ENCODE results near the gene PTCH2. TPM values are rescaled to one million over a fixed set of nuclear protein-coding genes. Genes with fewer than 3 reads are reported as not detected.

Gene PTCH2
- total RNA-seq, 4 donors from 2014 or later: 0.27 to 2.5 (median 0.79) TPM

DNA sequence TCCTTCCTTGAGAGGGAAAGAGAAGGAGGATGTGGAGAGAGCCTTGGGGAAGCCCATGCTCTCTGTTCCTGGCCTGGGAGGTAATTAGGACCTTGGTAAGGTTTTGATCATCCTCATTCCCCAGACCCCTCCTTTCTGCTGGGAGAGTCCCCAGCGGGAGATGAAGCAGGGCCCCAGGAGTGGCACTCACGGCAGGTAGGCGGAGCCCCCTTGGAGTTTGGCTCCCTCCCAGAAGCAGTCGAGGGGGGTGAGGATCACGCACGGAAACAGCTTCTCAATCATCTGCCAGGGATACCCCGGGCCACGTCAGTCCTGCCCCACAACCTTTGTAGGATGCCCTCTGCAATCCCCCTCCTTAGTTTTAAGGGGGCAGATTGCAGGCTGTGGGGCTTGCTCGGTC is 11.5 kb downstream of the PTCH2 start:
- DNase-seq: no peak
- H3K4me3 ChIP-seq: no peak overlapping the region
- H3K27ac ChIP-seq: no peak overlapping the region
- no peaks in the 10 kb centered on the region for H3K36me3 ChIP-seq
- no peaks in the 10 kb centered on the region for H3K9me3 ChIP-seq
- TF ChIP-seq, protein P1, sequence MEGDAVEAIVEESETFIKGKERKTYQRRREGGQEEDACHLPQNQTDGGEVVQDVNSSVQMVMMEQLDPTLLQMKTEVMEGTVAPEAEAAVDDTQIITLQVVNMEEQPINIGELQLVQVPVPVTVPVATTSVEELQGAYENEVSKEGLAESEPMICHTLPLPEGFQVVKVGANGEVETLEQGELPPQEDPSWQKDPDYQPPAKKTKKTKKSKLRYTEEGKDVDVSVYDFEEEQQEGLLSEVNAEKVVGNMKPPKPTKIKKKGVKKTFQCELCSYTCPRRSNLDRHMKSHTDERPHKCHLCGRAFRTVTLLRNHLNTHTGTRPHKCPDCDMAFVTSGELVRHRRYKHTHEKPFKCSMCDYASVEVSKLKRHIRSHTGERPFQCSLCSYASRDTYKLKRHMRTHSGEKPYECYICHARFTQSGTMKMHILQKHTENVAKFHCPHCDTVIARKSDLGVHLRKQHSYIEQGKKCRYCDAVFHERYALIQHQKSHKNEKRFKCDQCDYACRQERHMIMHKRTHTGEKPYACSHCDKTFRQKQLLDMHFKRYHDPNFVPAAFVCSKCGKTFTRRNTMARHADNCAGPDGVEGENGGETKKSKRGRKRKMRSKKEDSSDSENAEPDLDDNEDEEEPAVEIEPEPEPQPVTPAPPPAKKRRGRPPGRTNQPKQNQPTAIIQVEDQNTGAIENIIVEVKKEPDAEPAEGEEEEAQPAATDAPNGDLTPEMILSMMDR (IDR thresholded peaks at IDR 0.05): no peak
- no peak for TF ChIP-seq POLR2A (IDR thresholded peaks at IDR 0.05)
- H3K27me3 ChIP-seq: no peaks in the 10 kb centered on the region
- no peaks in the 10 kb centered on the region for H3K4me1 ChIP-seq

GRCh38 chr1:44830900-44831304 is 12.2 kb downstream of the PTCH2 start:
- no peaks in the 10 kb centered on the region for H3K4me1 ChIP-seq
- no peaks in the 10 kb centered on the region for H3K27me3 ChIP-seq
- no peaks in the 10 kb centered on the region for H3K36me3 ChIP-seq
- H3K4me3 ChIP-seq: no peak overlapping the region
- H3K9me3 ChIP-seq: no peaks in the 10 kb centered on the region
- DNase-seq: no peak
- TF ChIP-seq POLR2A (IDR thresholded peaks at IDR 0.05): no peak
- TF ChIP-seq, protein P1 (IDR thresholded peaks at IDR 0.05): no peak
- H3K27ac ChIP-seq: no peak overlapping the region

GRCh38 chr1:44829506-44830384 is 13.3 kb downstream of the PTCH2 start:
- H3K27me3 ChIP-seq: no peaks in the 10 kb centered on the region
- no peaks in the 10 kb centered on the region for H3K4me1 ChIP-seq
- H3K27ac ChIP-seq: no peak overlapping the region
- no peaks in the 10 kb centered on the region for H3K36me3 ChIP-seq
- no peak for DNase-seq
- no peak overlapping the region for H3K4me3 ChIP-seq
- H3K9me3 ChIP-seq: no peaks in the 10 kb centered on the region
- TF ChIP-seq POLR2A (IDR thresholded peaks at IDR 0.05): no peak
- TF ChIP-seq, protein P1 (IDR thresholded peaks at IDR 0.05): no peak

GRCh38 chr1:44828841-44829440 is 14.1 kb downstream of the PTCH2 start:
- no peak for TF ChIP-seq POLR2A (IDR thresholded peaks at IDR 0.05)
- TF ChIP-seq, protein P1 (IDR thresholded peaks at IDR 0.05): no peak
- Histone ChIP-seq H3K27me3 (no peaks in the 10 kb centered on the region), H3K9me3 (no peaks in the 10 kb centered on the region), H3K4me1 (no peaks in the 10 kb centered on the region), H3K27ac (no peak overlapping the region), H3K4me3 (no peak overlapping the region), H3K36me3 (no peaks in the 10 kb centered on the region)
- no peak for DNase-seq

GRCh38 chr1:44828003-44828651 is 14.9 kb downstream of the PTCH2 start:
- no peaks in the 10 kb centered on the region for H3K27me3 ChIP-seq
- no peak overlapping the region for H3K4me3 ChIP-seq
- DNase-seq: no peak
- H3K36me3 ChIP-seq: no peaks in the 10 kb centered on the region
- H3K27ac ChIP-seq: no peak overlapping the region
- TF ChIP-seq, protein P1 (IDR thresholded peaks at IDR 0.05): no peak
- no peak for TF ChIP-seq POLR2A (IDR thresholded peaks at IDR 0.05)
- no peaks in the 10 kb centered on the region for H3K4me1 ChIP-seq
- H3K9me3 ChIP-seq: no peaks in the 10 kb centered on the region

Data from Peyer's patch (tissue), 4 donors.